Prostate gland (tissue), 2 donors: ENCODE data around the gene CAMKK2. TPM values are rescaled to one million over a fixed set of nuclear protein-coding genes. Genes with fewer than 3 reads are reported as not detected.
"Not testable (repeated sequence)": the region's sequence is repeated elsewhere in the genome, so short reads cannot be mapped to it uniquely, and the experiment has no call there.

Experiments
- DNase-seq: peaks from one replicate; pipeline ENCODE4 v3.0.0-alpha.2; 2019; ENCODE audit warnings: low spot score
- H3K27ac ChIP-seq, 2 donors: fragments of 200-600 bp; sonication (generic); 2 replicates each; pipeline ENCODE4 v1.5.1; 2017 to 2019
- H3K27me3 ChIP-seq: fragments of 200-600 bp; sonication (generic); replicated peaks from 2 replicates; pipeline ENCODE4 v1.5.1; 2019; ENCODE audit not compliant: insufficient read depth
- H3K36me3 ChIP-seq, 2 donors: fragments of 200-600 bp; sonication (generic); 1 replicate in 1 of 2; 2 replicates in 1 of 2; pipeline versions ENCODE4 v1.5.1 to v1.8.1; 2017 to 2019
- H3K4me1 ChIP-seq: fragments of 200-600 bp; sonication (generic); replicated peaks from 2 replicates; pipeline ENCODE4 v1.5.1; 2019
- H3K4me3 ChIP-seq, 2 donors: fragments of 200-600 bp; sonication (generic); 2 replicates each; pipeline ENCODE4 v1.5.1; 2017 to 2019
- H3K9me3 ChIP-seq: fragments of 200-600 bp; sonication (generic); 2 replicates; pipeline ENCODE4 v1.5.1; 2017
- CTCF ChIP-seq, 4 experiments: fragments of 200-600 bp in 2 of 4; fragments of 450-650 bp in 2 of 4; sonication (generic) in 2 of 4; IDR thresholded peaks; 1 replicate in 3 of 4; 2 replicates in 1 of 4; pipeline ENCODE4 v1.5.1; 2016 to 2019; ENCODE audit warnings: antibody characterized with exemption in 4 of 4, mild to moderate bottlenecking in 2 of 4, moderate library complexity in 2 of 4
- POLR2A ChIP-seq: fragments of 450-650 bp; IDR thresholded peaks from one replicate; pipeline ENCODE4 v1.6.1; 2016; ENCODE audit warnings: antibody characterized with exemption, mild to moderate bottlenecking
- POLR2AphosphoS5 ChIP-seq: sonication (generic); formaldehyde crosslinking; IDR thresholded peaks from one replicate; pipeline ENCODE4 v1.6.1; 2017; ENCODE audit warnings: antibody characterized with exemption
- WGBS: methylation state at CpG from one replicate; pipeline ENCODE4 v1.1.5; 2018; 5-methylcytosine and 5-hydroxymethylcytosine counted together
- intact Hi-C: fragments of 100-400 bp; cut with DNase I; formaldehyde crosslinking; loops from one replicate; pipeline ENCODE4 v1.14.2; 2022
- total RNA-seq, 2 donors: library from RNA; depleted of rRNA; stranded (reverse); fragments of >200 nt; gene quantifications; one replicate each; pipeline ENCODE4 v1.1.0, GENCODE V29; 2016

CAMKK2 gene
- total RNA-seq, 2 donors from 2014 or later, result 26.9 to 52.2 TPM

DNA sequence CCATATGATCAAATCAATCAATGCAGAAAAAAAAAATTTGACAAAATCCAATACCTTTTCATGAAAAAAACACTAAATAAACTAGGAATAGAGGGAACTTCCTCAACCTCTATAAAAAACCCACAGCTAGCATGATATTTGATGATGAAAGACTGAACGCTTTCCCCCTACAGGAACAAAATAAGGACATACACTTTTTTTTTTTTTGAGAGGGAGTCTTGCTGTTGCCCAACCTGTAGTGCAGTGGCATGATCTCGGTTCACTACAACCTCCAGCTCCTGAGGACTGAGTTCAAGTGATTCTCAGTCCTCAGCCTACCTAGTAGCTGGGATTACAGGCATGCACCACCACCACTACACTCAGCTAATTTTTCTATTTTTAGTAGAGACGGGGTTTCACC is 17.9 kb upstream of the CAMKK2 start:
- intact Hi-C loops, result no loop called here
- Histone ChIP-seq H3K9me3 (no peaks in the 10 kb centered on the region), H3K27ac (no peak overlapping the region), H3K4me3 (no peak overlapping the region), H3K4me1 (no peaks in the 10 kb centered on the region), H3K36me3 (peaks cover 0 to 4% of the 10 kb centered on the region in 2 donors), H3K27me3 (no peaks in the 10 kb centered on the region)
- no peak for DNase-seq
- WGBS, result 88% methylated on average over 3 of the region's 3 CpGs
- no peak for TF ChIP-seq CTCF (IDR thresholded peaks at IDR 0.05)
- TF ChIP-seq POLR2AphosphoS5, result no peak
- no peak for TF ChIP-seq POLR2A

GRCh38 chr12:121310231-121310630 is 13.7 kb upstream of the CAMKK2 start:
- H3K36me3 ChIP-seq, H3K27ac ChIP-seq, intact Hi-C loops, DNase-seq, H3K4me3 ChIP-seq, H3K4me1 ChIP-seq, H3K27me3 ChIP-seq, H3K9me3 ChIP-seq: not testable (repeated sequence)
- 95% methylated on average over 1 of the region's 1 CpG for WGBS

DNA sequence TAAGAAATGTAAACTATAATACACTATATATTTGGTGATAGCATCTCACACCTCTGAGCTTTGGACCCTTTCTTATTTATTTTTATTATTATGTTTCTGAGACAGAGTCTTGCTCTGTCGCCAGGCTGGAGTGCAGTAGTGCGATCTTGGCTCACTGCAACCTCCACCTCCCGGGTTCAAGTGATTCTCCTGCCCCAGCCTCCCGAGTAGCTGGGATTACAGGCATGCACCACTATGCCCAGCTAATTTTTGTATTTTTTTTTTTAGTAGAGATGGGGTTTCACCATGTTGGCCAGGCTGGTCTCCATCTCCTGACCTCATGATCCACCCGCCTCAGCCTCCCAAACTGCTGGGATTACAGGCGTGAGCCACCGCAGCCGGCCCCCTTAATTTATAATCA is 10.9 kb upstream of the CAMKK2 start:
- H3K4me1 ChIP-seq, H3K9me3 ChIP-seq, intact Hi-C loops, DNase-seq, H3K27ac ChIP-seq, H3K27me3 ChIP-seq, H3K36me3 ChIP-seq, H3K4me3 ChIP-seq: not testable (repeated sequence)
- 95% methylated on average over 8 of the region's 8 CpGs for WGBS

- no peak for DNase-seq
- intact Hi-C loops, result no loop called here
- H3K36me3 ChIP-seq, result no peaks in the 10 kb centered on the region
- TF ChIP-seq CTCF (IDR thresholded peaks at IDR 0.05), result no peak
- no peak for TF ChIP-seq POLR2A
- TF ChIP-seq POLR2AphosphoS5, result no peak
- H3K4me1 ChIP-seq, result no peaks in the 10 kb centered on the region
- no peaks in the 10 kb centered on the region for H3K27me3 ChIP-seq
- 88% methylated on average over 4 of the region's 4 CpGs for WGBS
- no peak overlapping the region for H3K27ac ChIP-seq
- no peaks in the 10 kb centered on the region for H3K9me3 ChIP-seq
- H3K4me3 ChIP-seq, result no peak overlapping the region
Observed at GRCh38 chr12:121304306-121304705, 7.8 kb upstream of the CAMKK2 start.

DNA sequence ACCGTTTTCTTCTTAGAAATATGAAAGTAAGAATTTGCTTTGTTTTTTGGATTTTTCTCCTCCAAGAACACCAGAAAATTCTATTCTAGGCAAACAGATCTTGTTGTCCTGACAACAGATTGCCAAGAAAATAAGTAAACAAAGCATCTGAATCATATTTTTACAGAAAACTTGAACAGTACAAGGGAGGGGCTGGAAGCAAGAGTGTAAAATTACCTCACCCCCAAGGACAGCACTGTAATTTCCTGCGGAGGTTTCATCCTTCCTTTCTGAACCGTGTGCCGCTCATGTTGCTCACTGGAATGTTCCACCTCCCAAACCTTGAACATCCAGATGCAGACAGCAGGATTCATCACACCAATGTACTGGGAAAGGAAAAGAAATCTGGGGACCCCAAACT is 5.4 kb upstream of the CAMKK2 start:
- Histone ChIP-seq H3K4me1 (peaks cover 5% of the 10 kb centered on the region), H3K4me3 (no peak overlapping the region), H3K27ac (no peak overlapping the region), H3K27me3 (no peaks in the 10 kb centered on the region), H3K36me3 (no peaks in the 10 kb centered on the region), H3K9me3 (no peaks in the 10 kb centered on the region)
- TF ChIP-seq POLR2AphosphoS5 (no peak), CTCF (IDR thresholded peaks at IDR 0.05) (no peak), POLR2A (no peak)
- DNase-seq, result no peak
- intact Hi-C loops, result no loop called here
- 72% methylated on average over 4 of the region's 4 CpGs for WGBS

- no peaks in the 10 kb centered on the region for H3K9me3 ChIP-seq
- H3K27me3 ChIP-seq, result no peaks in the 10 kb centered on the region
- no peaks in the 10 kb centered on the region for H3K36me3 ChIP-seq
- H3K4me1 ChIP-seq, result peaks cover 5% of the 10 kb centered on the region
- H3K4me3 ChIP-seq, result no peak overlapping the region
- 34% methylated on average over 4 of the region's 4 CpGs for WGBS
- peak; percentile 68 for DNase-seq
- TF ChIP-seq POLR2A, result no peak
- peak; percentile 92 for TF ChIP-seq POLR2AphosphoS5
- intact Hi-C loops, result no loop called here
- H3K27ac ChIP-seq, result peak overlapping the region; percentile 41 to 57
Observed at GRCh38 chr12:121300083-121300819, 3.7 kb upstream of the CAMKK2 start.
